Measurements from ENCODE around the gene KCNIP2. TPM values are rescaled to one million over a fixed set of nuclear protein-coding genes. Genes with fewer than 3 reads are reported as not detected.

The KCNIP2 gene
- 0.51 TPM in 1 of 2 replicates, not detected in the other for total RNA-seq

- Histone ChIP-seq H3K27me3 (ENCODE audit: control insufficient read depth, insufficient read depth, low read length) (no peaks in the 10 kb centered on the region), H3K4me3 (ENCODE audit: low read depth, low read length) (no peak within 1 kb of the TSS), H3K36me3 (ENCODE audit: control insufficient read depth, insufficient read depth, low read length) (peaks cover 2% of the 10 kb centered on the region)
- FAIRE-seq, result no peak
- no peak for DNase-seq (ENCODE audit: low read depth)
- TF ChIP-seq, protein P1, sequence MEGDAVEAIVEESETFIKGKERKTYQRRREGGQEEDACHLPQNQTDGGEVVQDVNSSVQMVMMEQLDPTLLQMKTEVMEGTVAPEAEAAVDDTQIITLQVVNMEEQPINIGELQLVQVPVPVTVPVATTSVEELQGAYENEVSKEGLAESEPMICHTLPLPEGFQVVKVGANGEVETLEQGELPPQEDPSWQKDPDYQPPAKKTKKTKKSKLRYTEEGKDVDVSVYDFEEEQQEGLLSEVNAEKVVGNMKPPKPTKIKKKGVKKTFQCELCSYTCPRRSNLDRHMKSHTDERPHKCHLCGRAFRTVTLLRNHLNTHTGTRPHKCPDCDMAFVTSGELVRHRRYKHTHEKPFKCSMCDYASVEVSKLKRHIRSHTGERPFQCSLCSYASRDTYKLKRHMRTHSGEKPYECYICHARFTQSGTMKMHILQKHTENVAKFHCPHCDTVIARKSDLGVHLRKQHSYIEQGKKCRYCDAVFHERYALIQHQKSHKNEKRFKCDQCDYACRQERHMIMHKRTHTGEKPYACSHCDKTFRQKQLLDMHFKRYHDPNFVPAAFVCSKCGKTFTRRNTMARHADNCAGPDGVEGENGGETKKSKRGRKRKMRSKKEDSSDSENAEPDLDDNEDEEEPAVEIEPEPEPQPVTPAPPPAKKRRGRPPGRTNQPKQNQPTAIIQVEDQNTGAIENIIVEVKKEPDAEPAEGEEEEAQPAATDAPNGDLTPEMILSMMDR (IDR thresholded peaks at IDR 0.05; ENCODE audit: insufficient read depth, low read length, severe bottlenecking), result peak; percentile 59
Observed at GRCh38 chr10:101843032-101844021, at the start of gene KCNIP2. Gene KCNIP2 (minus strand): TSS chr10:101843800. CDS start chr10:101843568, 232 bp downstream.

GRCh38 chr10:101892782-101893391, 49.3 kb upstream of the KCNIP2 start:
- Histone ChIP-seq H3K4me3 (ENCODE audit: low read depth, low read length) (no peak overlapping the region), H3K27me3 (ENCODE audit: control insufficient read depth, insufficient read depth, low read length) (no peaks in the 10 kb centered on the region), H3K36me3 (ENCODE audit: control insufficient read depth, insufficient read depth, low read length) (no peaks in the 10 kb centered on the region)
- FAIRE-seq (no peak), DNase-seq (ENCODE audit: low read depth) (no peak)
- TF ChIP-seq, protein P1 (IDR thresholded peaks at IDR 0.05; ENCODE audit: insufficient read depth, low read length, severe bottlenecking), result no peak

DNA sequence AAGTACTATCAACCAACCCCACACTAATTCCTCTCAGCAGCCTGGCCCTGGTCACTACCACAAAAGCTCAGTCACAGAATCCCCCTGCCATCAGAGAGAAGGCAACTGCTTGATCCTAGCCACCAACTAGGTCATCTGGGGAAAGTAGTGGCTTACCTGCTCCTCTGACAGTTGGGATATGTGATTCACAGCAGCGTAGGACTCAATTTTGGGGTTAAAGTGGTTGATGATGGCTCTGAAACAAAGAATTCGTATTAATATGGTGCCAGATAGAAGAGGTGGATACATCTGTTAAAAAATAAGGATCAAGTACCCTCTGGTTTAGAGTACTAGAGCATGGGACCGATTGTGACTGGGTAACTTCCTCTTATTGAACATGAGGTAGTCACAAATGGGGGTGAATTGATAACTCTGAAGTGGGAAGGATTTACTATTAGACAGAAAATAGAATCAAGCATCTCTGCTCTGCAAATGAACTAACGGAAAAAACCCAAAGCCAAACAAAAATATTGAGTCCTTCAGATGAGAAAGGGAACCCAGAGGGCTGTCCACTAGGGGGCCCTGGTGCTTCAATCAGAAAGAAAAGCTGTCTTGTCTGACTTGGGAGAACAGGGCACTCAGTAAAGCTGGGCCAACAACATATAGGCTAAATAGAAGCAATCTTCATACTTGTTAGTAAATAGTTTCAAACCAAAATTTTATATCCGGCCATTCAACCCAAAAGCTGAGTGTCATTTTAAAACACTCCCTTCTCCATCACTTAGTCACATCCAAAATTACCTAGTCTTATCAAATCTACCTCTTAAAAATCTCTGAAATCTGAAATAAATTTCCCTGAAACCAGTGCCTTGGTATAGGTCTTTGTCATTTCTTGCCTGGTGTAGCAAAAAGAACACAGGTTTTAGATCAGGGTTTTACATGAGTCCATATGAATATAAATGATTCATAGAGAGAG, 45.9 kb upstream of the KCNIP2 start:
- Histone ChIP-seq H3K27me3 (ENCODE audit: control insufficient read depth, insufficient read depth, low read length) (no peaks in the 10 kb centered on the region), H3K4me3 (ENCODE audit: low read depth, low read length) (no peak overlapping the region), H3K36me3 (ENCODE audit: control insufficient read depth, insufficient read depth, low read length) (no peaks in the 10 kb centered on the region)
- TF ChIP-seq, protein P1 (IDR thresholded peaks at IDR 0.05; ENCODE audit: insufficient read depth, low read length, severe bottlenecking), result peak; percentile 86
- DNase-seq (ENCODE audit: low read depth), result peak; percentile 61
- no peak for FAIRE-seq

GRCh38 chr10:101888251-101888949, 44.8 kb upstream of the KCNIP2 start:
- FAIRE-seq (peak; percentile 13), DNase-seq (ENCODE audit: low read depth) (no peak)
- no peaks in the 10 kb centered on the region for H3K36me3 ChIP-seq (ENCODE audit: control insufficient read depth, insufficient read depth, low read length)

More at GRCh38 chr10:101888251-101888949, 44.8 kb upstream of the KCNIP2 start:
- TF ChIP-seq, protein P1 (IDR thresholded peaks at IDR 0.05; ENCODE audit: insufficient read depth, low read length, severe bottlenecking), result no peak
- H3K4me3 ChIP-seq (ENCODE audit: low read depth, low read length), result no peak overlapping the region
- H3K27me3 ChIP-seq (ENCODE audit: control insufficient read depth, insufficient read depth, low read length), result no peaks in the 10 kb centered on the region
